Uterus (tissue), 4 donors: ENCODE results near the gene VPS45. TPM values are rescaled to one million over a fixed set of nuclear protein-coding genes. Genes with fewer than 3 reads are reported as not detected.
"Not testable (repeated sequence)": the region's sequence is repeated elsewhere in the genome, so short reads cannot be mapped to it uniquely, and the experiment has no call there.

ENCODE experiments used
- DNase-seq, 2 donors: peaks; one replicate each; pipeline ENCODE4 v3.0.0-alpha.2; 2019 to 2020
- H3K27ac ChIP-seq, 2 donors: fragments of 200-600 bp; sonication (generic); 1 replicate in 1 of 2; 2 replicates in 1 of 2; pipeline ENCODE4 v1.5.1; 2016 to 2018
- H3K27me3 ChIP-seq, 2 donors: fragments of 200-600 bp; sonication (generic); one replicate each; pipeline ENCODE4 v1.5.1; 2018 to 2019; ENCODE audit warnings: control low read depth in 1 of 2
- H3K36me3 ChIP-seq, 2 donors: fragments of 200-600 bp; sonication (generic); one replicate each; pipeline ENCODE4 v1.5.1; 2019; ENCODE audit warnings: control low read depth in 1 of 2
- H3K4me1 ChIP-seq, 2 donors: fragments of 200-600 bp; sonication (generic); one replicate each; pipeline ENCODE4 v1.5.1; 2018 to 2019; ENCODE audit warnings: control low read depth in 1 of 2
- H3K4me3 ChIP-seq, 2 donors: fragments of 200-600 bp; sonication (generic); 1 replicate in 1 of 2; 2 replicates in 1 of 2; pipeline ENCODE4 v1.5.1; 2018 to 2019; ENCODE audit warnings: mild to moderate bottlenecking in 1 of 2
- H3K9me3 ChIP-seq, 2 donors: fragments of 200-600 bp; sonication (generic); one replicate each; pipeline ENCODE4 v1.5.1; 2019; ENCODE audit warnings: control low read depth in 1 of 2
- POLR2A ChIP-seq, 2 donors: fragments of 450-650 bp; IDR thresholded peaks; one replicate each; pipeline ENCODE4 v1.6.1; 2016; ENCODE audit warnings: antibody characterized with exemption in 2 of 2, mild to moderate bottlenecking in 1 of 2, moderate library complexity in 1 of 2
- intact Hi-C: fragments of 100-400 bp; cut with DNase I; formaldehyde crosslinking; loops from one replicate; pipeline ENCODE4 v1.15.1; 2023; ENCODE audit warnings: low total_unique reads
- total RNA-seq, 4 donors: library from RNA; depleted of rRNA in 3 of 4; stranded (reverse); fragments of >200 nt in 3 of 4; gene quantifications; one replicate each; pipeline versions ENCODE4 v1.1.0 to v1.2.4, GENCODE V29; 2014 to 2023
- TF ChIP-seq, protein P1 (sequence below), 4 experiments: fragments of 200-600 bp in 2 of 4; fragments of 450-650 bp in 2 of 4; sonication (generic) in 2 of 4; IDR thresholded peaks; one replicate each; pipeline ENCODE4 v1.5.1; 2016 to 2019; ENCODE audit warnings: antibody characterized with exemption in 4 of 4, mild to moderate bottlenecking in 2 of 4, moderate library complexity in 1 of 4
- donor health status: DM: yes; HTN: yes; CAD: no.

The VPS45 gene
- total RNA-seq, 4 donors from 2014 or later: 28.4 to 86.3 (median 66.9) TPM

GRCh38 chr1:150127868-150128267 is 60.3 kb downstream of the VPS45 start:
- no peak for DNase-seq
- no peaks in the 10 kb centered on the region for H3K27me3 ChIP-seq
- H3K4me3 ChIP-seq: no peak overlapping the region
- no peaks in the 10 kb centered on the region for H3K4me1 ChIP-seq
- no peaks in the 10 kb centered on the region for H3K9me3 ChIP-seq
- no peak overlapping the region for H3K27ac ChIP-seq
- H3K36me3 ChIP-seq: no peaks in the 10 kb centered on the region
- intact Hi-C loops: no loop called here
- no peak for TF ChIP-seq POLR2A (IDR thresholded peaks at IDR 0.05)
- TF ChIP-seq, protein P1, sequence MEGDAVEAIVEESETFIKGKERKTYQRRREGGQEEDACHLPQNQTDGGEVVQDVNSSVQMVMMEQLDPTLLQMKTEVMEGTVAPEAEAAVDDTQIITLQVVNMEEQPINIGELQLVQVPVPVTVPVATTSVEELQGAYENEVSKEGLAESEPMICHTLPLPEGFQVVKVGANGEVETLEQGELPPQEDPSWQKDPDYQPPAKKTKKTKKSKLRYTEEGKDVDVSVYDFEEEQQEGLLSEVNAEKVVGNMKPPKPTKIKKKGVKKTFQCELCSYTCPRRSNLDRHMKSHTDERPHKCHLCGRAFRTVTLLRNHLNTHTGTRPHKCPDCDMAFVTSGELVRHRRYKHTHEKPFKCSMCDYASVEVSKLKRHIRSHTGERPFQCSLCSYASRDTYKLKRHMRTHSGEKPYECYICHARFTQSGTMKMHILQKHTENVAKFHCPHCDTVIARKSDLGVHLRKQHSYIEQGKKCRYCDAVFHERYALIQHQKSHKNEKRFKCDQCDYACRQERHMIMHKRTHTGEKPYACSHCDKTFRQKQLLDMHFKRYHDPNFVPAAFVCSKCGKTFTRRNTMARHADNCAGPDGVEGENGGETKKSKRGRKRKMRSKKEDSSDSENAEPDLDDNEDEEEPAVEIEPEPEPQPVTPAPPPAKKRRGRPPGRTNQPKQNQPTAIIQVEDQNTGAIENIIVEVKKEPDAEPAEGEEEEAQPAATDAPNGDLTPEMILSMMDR (IDR thresholded peaks at IDR 0.05): no peak

- no peak overlapping the region for H3K4me3 ChIP-seq
- TF ChIP-seq, protein P1 (IDR thresholded peaks at IDR 0.05): no peak
- no peak for TF ChIP-seq POLR2A (IDR thresholded peaks at IDR 0.05)
- H3K9me3 ChIP-seq: no peaks in the 10 kb centered on the region
- H3K4me1 ChIP-seq: no peaks in the 10 kb centered on the region
- no peak overlapping the region for H3K27ac ChIP-seq
- H3K36me3 ChIP-seq: no peaks in the 10 kb centered on the region
- intact Hi-C loops: no loop called here
- no peak for DNase-seq
- no peaks in the 10 kb centered on the region for H3K27me3 ChIP-seq
These were observed 64.8 kb downstream of the VPS45 start for GRCh38 chr1:150132372-150132771.

GRCh38 chr1:150134537-150134936 is 67.0 kb downstream of the VPS45 start:
- Histone ChIP-seq H3K27me3 (no peaks in the 10 kb centered on the region), H3K36me3 (no peaks in the 10 kb centered on the region), H3K9me3 (no peaks in the 10 kb centered on the region), H3K4me1 (no peaks in the 10 kb centered on the region), H3K4me3 (no peak overlapping the region), H3K27ac (no peak overlapping the region)
- TF ChIP-seq, protein P1 (IDR thresholded peaks at IDR 0.05): no peak
- TF ChIP-seq POLR2A (IDR thresholded peaks at IDR 0.05): no peak
- no peak for DNase-seq
- intact Hi-C loops: no loop called here

DNA sequence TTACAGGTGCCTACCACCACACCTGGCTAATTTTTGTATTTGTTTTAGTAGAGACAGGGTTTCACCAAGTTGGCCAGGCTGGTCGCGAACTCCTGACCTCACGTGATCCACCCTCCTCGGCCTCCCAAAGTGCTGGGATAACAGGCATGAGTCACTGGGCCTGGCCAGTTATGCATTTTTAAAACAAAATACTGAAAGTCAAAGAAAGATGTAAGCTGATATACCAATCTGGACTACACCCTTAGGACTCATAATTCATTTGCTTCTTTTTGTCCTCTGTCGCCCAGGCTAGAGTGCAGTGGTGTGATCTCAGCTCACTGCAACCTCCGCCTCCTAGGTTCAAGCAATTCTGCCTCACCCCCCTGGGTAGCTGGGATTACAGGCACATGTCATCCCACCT is 67.8 kb downstream of the VPS45 start:
- H3K36me3 ChIP-seq, H3K4me1 ChIP-seq, H3K27me3 ChIP-seq, H3K27ac ChIP-seq, H3K4me3 ChIP-seq, H3K9me3 ChIP-seq, DNase-seq, intact Hi-C loops: not testable (repeated sequence)

DNA sequence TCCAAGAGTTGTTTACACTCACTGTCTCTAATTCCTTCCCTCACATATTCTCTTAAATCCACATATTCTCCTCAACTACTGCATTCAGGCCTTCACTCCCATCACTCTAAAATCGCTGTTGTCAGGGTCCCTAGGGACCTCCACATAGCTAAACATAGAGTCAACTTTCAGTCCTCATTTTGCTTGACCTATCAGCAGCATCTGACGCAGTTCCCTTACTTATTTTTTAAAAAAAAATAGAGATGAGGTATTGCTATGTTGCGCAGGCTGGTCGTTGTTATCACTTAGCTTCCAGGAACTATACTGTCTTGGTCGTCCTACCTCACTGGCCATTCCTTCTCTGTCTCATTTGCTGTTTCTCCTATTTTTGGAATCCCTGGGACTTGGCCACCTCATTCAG is 70.5 kb downstream of the VPS45 start:
- no peak for DNase-seq
- peak overlapping the region in 1 of 2 donors; percentile 19 for H3K27ac ChIP-seq
- no peaks in the 10 kb centered on the region for H3K27me3 ChIP-seq
- H3K4me1 ChIP-seq: no peaks in the 10 kb centered on the region
- H3K4me3 ChIP-seq: no peak overlapping the region
- no peaks in the 10 kb centered on the region for H3K36me3 ChIP-seq
- intact Hi-C loops: no loop called here
- H3K9me3 ChIP-seq: no peaks in the 10 kb centered on the region
- TF ChIP-seq POLR2A (IDR thresholded peaks at IDR 0.05): no peak
- TF ChIP-seq, protein P1 (IDR thresholded peaks at IDR 0.05): no peak

DNA sequence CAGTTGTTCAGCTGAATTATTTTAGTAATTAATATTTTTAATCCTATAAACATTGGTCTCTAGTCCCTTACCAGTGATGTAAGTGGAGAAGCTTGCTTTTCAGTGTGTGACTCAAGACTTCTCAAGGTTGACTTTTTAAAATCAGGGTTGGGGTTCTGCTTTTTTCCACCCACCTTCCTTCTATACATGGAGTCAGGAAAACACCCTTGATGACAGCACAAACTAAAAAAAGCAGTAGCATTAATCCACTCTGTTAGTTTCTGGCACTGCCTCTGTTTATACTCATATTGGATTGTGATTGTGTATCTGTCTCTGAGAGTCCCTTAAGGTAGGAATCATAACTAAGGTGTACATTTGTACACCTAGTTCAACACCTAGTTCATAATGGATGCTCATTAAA is 73.9 kb downstream of the VPS45 start:
- H3K36me3 ChIP-seq: no peaks in the 10 kb centered on the region
- intact Hi-C loops: no loop called here

More for the DNA sequence above, 73.9 kb downstream of the VPS45 start:
- Histone ChIP-seq H3K9me3 (no peaks in the 10 kb centered on the region), H3K4me1 (no peaks in the 10 kb centered on the region), H3K27me3 (no peaks in the 10 kb centered on the region), H3K4me3 (no peak overlapping the region), H3K27ac (no peak overlapping the region)
- DNase-seq: no peak
- TF ChIP-seq, protein P1 (IDR thresholded peaks at IDR 0.05): no peak
- TF ChIP-seq POLR2A (IDR thresholded peaks at IDR 0.05): no peak
